ENCODE data around the gene RNF220. TPM values are rescaled to one million over a fixed set of nuclear protein-coding genes. Genes with fewer than 3 reads are reported as not detected.

RNF220 gene
- total RNA-seq, 2 donors from 2014 or later = 53.3 to 62.0 TPM

DNA sequence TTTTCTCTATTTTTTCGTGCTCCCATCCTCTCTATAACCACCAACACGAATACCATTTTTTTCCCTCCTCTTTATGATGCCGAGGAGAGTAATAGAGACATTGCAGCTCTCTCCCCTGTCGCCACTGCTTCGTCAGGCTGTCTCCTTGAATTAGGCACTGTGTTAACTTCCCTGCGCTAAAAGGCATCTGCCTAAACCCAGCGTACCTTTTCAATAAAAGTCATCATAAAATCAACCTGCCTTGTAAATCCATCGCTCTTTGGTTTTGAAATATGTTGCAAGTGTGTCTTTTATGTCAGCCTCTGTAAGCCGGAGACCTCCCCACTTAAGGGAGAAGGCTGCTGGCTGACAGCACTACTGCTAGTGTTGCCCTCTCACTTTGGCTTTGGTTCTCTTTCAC lies 8.7 kb downstream of the RNF220 start:
- intact Hi-C loops (cut with DNase I) = no loop called here
- H3K27me3 ChIP-seq = peaks cover 92% of the 10 kb centered on the region
- no peak overlapping the region for H3K4me3 ChIP-seq
- no peak for DNase-seq
- H3K36me3 ChIP-seq = no peaks in the 10 kb centered on the region
- H3K9ac ChIP-seq (ENCODE audit: low read depth in 2 of 2, low read length in 2 of 2) = no peak overlapping the region
- H3K4me1 ChIP-seq = no peaks in the 10 kb centered on the region
- H3K9me3 ChIP-seq = no peaks in the 10 kb centered on the region
- H3K27ac ChIP-seq = no peak overlapping the region
- TF ChIP-seq, protein P1, sequence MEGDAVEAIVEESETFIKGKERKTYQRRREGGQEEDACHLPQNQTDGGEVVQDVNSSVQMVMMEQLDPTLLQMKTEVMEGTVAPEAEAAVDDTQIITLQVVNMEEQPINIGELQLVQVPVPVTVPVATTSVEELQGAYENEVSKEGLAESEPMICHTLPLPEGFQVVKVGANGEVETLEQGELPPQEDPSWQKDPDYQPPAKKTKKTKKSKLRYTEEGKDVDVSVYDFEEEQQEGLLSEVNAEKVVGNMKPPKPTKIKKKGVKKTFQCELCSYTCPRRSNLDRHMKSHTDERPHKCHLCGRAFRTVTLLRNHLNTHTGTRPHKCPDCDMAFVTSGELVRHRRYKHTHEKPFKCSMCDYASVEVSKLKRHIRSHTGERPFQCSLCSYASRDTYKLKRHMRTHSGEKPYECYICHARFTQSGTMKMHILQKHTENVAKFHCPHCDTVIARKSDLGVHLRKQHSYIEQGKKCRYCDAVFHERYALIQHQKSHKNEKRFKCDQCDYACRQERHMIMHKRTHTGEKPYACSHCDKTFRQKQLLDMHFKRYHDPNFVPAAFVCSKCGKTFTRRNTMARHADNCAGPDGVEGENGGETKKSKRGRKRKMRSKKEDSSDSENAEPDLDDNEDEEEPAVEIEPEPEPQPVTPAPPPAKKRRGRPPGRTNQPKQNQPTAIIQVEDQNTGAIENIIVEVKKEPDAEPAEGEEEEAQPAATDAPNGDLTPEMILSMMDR (IDR thresholded peaks at IDR 0.05) = no peak

DNA sequence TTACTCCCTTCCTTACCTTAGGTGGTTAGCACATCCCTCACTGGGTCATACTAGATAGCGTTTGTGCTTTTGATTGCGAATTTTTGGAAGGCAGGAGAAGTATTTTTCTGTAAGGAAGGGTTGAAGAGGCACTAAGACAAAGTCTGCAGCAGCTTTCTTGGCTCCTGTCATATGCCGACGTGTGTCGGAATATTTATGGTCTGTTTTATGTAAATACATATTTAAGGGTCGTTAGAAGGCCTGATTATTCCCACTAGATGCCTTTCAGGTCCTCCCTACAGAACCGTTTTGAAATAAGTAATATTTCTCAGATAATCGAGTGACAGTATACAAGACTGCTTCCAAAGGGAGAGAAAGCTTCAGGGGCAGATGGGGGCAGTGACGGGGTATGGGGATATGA lies 10.0 kb downstream of the RNF220 start:
- TF ChIP-seq, protein P1 (IDR thresholded peaks at IDR 0.05) = no peak
- Histone ChIP-seq H3K9me3 (no peaks in the 10 kb centered on the region), H3K27me3 (peaks cover 90% of the 10 kb centered on the region), H3K27ac (no peak overlapping the region), H3K9ac (ENCODE audit: low read depth in 2 of 2, low read length in 2 of 2) (no peak overlapping the region), H3K36me3 (no peaks in the 10 kb centered on the region), H3K4me3 (no peak overlapping the region), H3K4me1 (no peaks in the 10 kb centered on the region)
- intact Hi-C loops (cut with DNase I) = no loop called here
- no peak for DNase-seq

DNA sequence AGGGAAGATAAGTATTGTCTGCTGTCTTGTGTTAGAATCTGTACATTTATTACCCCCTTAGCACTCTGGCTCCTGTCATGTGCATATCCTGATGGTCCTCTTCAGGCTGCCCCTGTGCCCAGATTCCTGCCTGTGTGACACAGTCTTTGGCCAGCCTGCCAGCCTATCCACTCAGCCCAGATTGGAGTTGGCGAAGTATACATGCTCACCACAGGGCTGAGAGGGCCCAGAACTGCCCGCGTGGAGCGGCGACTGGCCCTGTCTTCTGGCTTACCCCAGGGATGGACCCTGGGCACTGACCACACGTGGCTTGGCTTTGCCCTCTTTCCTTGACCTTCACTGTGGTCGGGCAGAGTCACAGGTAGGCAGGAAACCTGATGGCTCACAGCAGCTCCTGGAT lies 11.4 kb downstream of the RNF220 start:
- H3K9me3 ChIP-seq = no peaks in the 10 kb centered on the region
- intact Hi-C loops (cut with DNase I) = no loop called here
- no peak overlapping the region for H3K4me3 ChIP-seq
- TF ChIP-seq, protein P1 (IDR thresholded peaks at IDR 0.05) = no peak
- no peaks in the 10 kb centered on the region for H3K36me3 ChIP-seq
- no peak overlapping the region for H3K27ac ChIP-seq
- no peak overlapping the region for H3K9ac ChIP-seq (ENCODE audit: low read depth in 2 of 2, low read length in 2 of 2)
- H3K4me1 ChIP-seq = no peaks in the 10 kb centered on the region
- DNase-seq = no peak
- H3K27me3 ChIP-seq = peaks cover 82% of the 10 kb centered on the region

DNA sequence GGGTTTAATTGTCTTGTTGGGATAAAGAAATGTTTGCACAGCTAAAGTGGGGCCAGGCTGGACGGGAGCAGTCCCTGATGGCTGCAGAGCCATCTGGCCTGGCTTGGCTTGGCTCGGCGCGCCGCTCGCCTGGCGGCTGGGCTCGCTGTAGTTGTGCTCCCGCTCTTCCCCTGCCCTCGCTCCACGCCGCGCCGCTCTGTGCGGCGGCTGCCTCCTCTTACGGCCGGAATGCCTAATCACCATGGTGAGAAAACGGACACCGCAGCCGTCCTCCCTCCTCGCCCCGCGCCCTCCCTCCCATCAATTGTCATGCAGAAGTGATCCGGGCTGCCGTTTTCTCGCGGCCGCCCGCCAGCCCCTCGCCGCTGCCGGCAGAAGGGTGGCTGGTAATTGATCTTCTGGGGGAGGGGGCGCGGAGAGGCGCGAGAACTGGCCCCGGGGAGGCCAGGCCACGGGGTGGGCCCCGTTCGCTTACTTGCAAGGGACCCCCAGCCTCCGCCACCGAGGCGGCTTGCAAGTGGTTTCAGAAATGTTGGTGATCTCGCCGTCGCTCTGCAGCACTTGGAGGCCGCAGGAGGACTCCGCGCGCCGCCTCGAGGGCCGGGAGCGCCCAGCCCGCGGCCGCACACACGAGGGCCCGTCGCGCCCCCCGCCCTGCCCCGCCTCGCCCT lies 12.4 kb downstream of the RNF220 start:
- no peak for DNase-seq
- intact Hi-C loops (cut with DNase I) = no loop called here
- Histone ChIP-seq H3K4me3 (no peak overlapping the region), H3K27me3 (peaks cover 79% of the 10 kb centered on the region), H3K9ac (ENCODE audit: low read depth in 2 of 2, low read length in 2 of 2) (no peak overlapping the region), H3K9me3 (no peaks in the 10 kb centered on the region), H3K4me1 (no peaks in the 10 kb centered on the region), H3K36me3 (no peaks in the 10 kb centered on the region), H3K27ac (no peak overlapping the region)
- TF ChIP-seq, protein P1 (IDR thresholded peaks at IDR 0.05) = no peak

DNA sequence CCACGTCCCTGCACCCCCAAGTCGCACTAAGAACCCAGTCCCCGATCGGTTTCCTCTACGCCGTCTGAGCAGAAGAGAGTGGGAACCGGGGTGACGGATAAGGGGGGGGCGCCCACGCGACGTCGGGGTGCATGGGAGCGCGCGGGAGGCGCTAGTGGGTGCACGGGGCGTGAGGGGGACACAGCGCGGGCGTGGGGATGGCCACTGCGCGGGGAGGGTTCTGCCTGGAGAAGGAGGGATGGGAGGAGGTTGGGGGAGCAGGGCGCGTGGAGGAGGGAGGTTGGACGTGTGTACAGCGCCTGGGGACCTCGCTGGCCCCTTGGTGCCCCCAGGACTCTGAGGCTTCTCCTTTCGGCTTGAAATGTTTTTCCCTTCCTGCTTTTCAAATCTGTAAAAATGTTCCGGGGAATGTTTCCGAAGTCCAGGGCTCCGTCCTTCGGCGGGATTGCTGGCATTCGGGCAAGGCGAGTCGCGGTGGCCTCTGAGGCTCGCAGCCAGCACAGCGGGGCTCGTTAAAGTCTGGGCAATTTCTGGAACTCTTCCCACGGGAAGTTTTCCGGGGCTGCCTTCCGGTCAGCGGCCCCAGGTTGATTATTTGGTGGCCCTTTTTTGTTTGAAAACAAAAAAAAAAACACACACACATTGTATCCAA lies 13.1 kb downstream of the RNF220 start:
- TF ChIP-seq, protein P1 (IDR thresholded peaks at IDR 0.05) = no peak
- Histone ChIP-seq H3K36me3 (no peaks in the 10 kb centered on the region), H3K4me1 (no peaks in the 10 kb centered on the region), H3K9me3 (no peaks in the 10 kb centered on the region), H3K27me3 (peaks cover 72% of the 10 kb centered on the region), H3K9ac (ENCODE audit: low read depth in 2 of 2, low read length in 2 of 2) (no peak overlapping the region), H3K4me3 (no peak overlapping the region), H3K27ac (no peak overlapping the region)
- no peak for DNase-seq
- intact Hi-C loops (cut with DNase I) = no loop called here

Measured in colonic mucosa (tissue), 4 donors.